OCI-LY7 (cell line): ENCODE measurements around the gene CETN2. TPM values are rescaled to one million over a fixed set of nuclear protein-coding genes. Genes with fewer than 3 reads are reported as not detected.

ENCODE experiments used
- BruUV-seq: library from RNA; stranded (reverse); fragments of 400-500 nt; replicated peaks from 2 replicates; lab custom pipeline; 2021; lab: Mats Ljungman, UMichigan
- CTCF ChIA-PET: fragments of 300-600 bp; sonication (Branson Sonifier 250); formaldehyde crosslinking; loops from one replicate; lab custom pipeline; 2022; ENCODE audit warnings: antibody characterized with exemption; ENCODE audit not compliant: unreplicated experiment; lab: Charles Lee
- POLR2A ChIA-PET: fragments of 300-600 bp; sonication (Branson Sonifier 250); formaldehyde crosslinking; loops from one replicate; lab custom pipeline; 2022; ENCODE audit warnings: antibody characterized with exemption; lab: Charles Lee
- DNase-seq: peaks from one replicate; pipeline ENCODE4 v3.0.0-alpha.2; 2015; ENCODE audit warnings: low spot score
- H2AFZ ChIP-seq: fragments of 200-600 bp; sonication (generic), shearing (Covaris generic); 2 replicates; pipeline ENCODE4 v1.6.1; 2014; ENCODE audit warnings: mild to moderate bottlenecking, antibody characterized with exemption, low read length, moderate library complexity
- H3K27ac ChIP-seq: fragments of 200-600 bp; sonication (generic); 2 replicates; pipeline ENCODE4 v1.5.1; 2014; ENCODE audit warnings: mixed run types, low read depth, mild to moderate bottlenecking, moderate library complexity, low read length, inconsistent platforms; ENCODE audit not compliant: poor library complexity, severe bottlenecking
- H3K36me3 ChIP-seq: fragments of 200-600 bp; sonication (generic); 2 replicates; pipeline ENCODE4 v1.6.1; 2014; ENCODE audit warnings: mild to moderate bottlenecking, antibody characterized with exemption, low read length, moderate library complexity, mixed read lengths; ENCODE audit not compliant: insufficient read depth
- H3K4me1 ChIP-seq: fragments of 200-600 bp; sonication (generic); 2 replicates; pipeline ENCODE4 v1.5.1; 2014; ENCODE audit warnings: mild to moderate bottlenecking, low read length; ENCODE audit not compliant: insufficient read depth, poor library complexity, severe bottlenecking
- H3K4me2 ChIP-seq: fragments of 200-600 bp; sonication (generic); 2 replicates; pipeline ENCODE4 v1.6.1; 2014; ENCODE audit warnings: mild to moderate bottlenecking, low read length
- H3K4me3 ChIP-seq: fragments of 200-600 bp; sonication (generic); 2 replicates; pipeline ENCODE4 v1.5.1; 2014; ENCODE audit warnings: mild to moderate bottlenecking, low read depth, low read length; ENCODE audit not compliant: poor library complexity, severe bottlenecking
- H3K79me2 ChIP-seq: fragments of 200-600 bp; sonication (generic); 2 replicates; pipeline ENCODE4 v1.6.1; 2016; ENCODE audit warnings: low read depth, mild to moderate bottlenecking, low read length, moderate library complexity, mixed read lengths; ENCODE audit not compliant: insufficient read depth
- H3K9me2 ChIP-seq: fragments of 200-600 bp; sonication (generic); 2 replicates; pipeline ENCODE4 v1.6.1; 2016; ENCODE audit warnings: mild to moderate bottlenecking, low read length, mixed read lengths; ENCODE audit not compliant: insufficient read depth
- H3K9me3 ChIP-seq: fragments of 200-600 bp; sonication (generic); 2 replicates; pipeline ENCODE4 v1.6.1; 2014; ENCODE audit warnings: mild to moderate bottlenecking, mixed run types, low read length, mixed read lengths
- H4K20me1 ChIP-seq: fragments of 200-600 bp; sonication (generic); 2 replicates; pipeline ENCODE4 v1.6.1; 2014; ENCODE audit warnings: mild to moderate bottlenecking, antibody characterized with exemption, low read length, moderate library complexity, mixed read lengths; ENCODE audit not compliant: insufficient read depth
- EZH2phosphoT487 ChIP-seq: fragments of 200-600 bp; sonication (generic); IDR thresholded peaks from 2 replicates; pipeline ENCODE4 v1.6.1; 2018; ENCODE audit warnings: low read depth, borderline replicate concordance, mild to moderate bottlenecking, mixed run types, antibody characterized with exemption, low read length, moderate library complexity, mixed read lengths
- intact Hi-C: fragments of 100-400 bp; cut with micrococcal nuclease; formaldehyde crosslinking; loops from one replicate; pipeline ENCODE4 v1.10.0; 2022; ENCODE audit not compliant: unreplicated experiment
- total RNA-seq, 2 experiments: library from RNA; depleted of rRNA in 1 of 2; stranded (reverse); fragments of >200 nt in 1 of 2; shearing (Covaris generic) in 1 of 2; gene quantifications; 2 replicates each; pipeline ENCODE4 v1.2.3, GENCODE V29; 2014 to 2022
- TF ChIP-seq, protein P1 (sequence below): fragments of 200-600 bp; sonication (generic); conservative IDR thresholded peaks from 2 replicates; pipeline ENCODE4 v1.5.1; 2014; ENCODE audit warnings: mild to moderate bottlenecking, antibody characterized with exemption, low read length, moderate library complexity, mixed read lengths

The CETN2 gene
- total RNA-seq, 2 experiments from 2014 or later, result 9.4 to 15.6 TPM

DNA sequence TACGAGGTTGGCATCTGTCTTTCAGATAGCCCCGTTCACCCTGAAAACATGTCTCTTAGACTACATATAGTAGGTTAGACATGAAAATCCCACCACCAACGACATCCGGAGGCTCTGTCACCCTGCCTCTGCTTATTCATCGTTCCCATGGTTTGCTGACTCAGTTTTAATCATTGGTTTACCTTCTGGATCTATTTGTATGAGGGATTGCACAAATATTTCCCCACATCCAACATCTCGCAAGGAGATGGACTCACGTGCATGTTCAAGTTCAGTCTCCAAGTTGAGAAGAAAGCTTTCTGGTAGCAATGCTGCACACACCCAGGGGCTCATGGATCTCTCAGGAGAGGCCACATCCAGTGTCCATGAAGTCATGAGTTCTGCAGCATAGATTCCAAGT, 10.8 kb downstream of the CETN2 start:
- Histone ChIP-seq H2AFZ (no peak overlapping the region), H3K27ac (no peak overlapping the region), H3K4me3 (no peak overlapping the region), H3K9me2 (no peaks in the 10 kb centered on the region), H3K4me1 (no peaks in the 10 kb centered on the region), H4K20me1 (no peaks in the 10 kb centered on the region), H3K36me3 (no peaks in the 10 kb centered on the region), H3K79me2 (no peaks in the 10 kb centered on the region), H3K4me2 (no peak overlapping the region), H3K9me3 (no peaks in the 10 kb centered on the region)
- POLR2A ChIA-PET, result no interaction called here
- BruUV-seq, result no TSS peak
- no peak for TF ChIP-seq EZH2phosphoT487
- TF ChIP-seq, protein P1, sequence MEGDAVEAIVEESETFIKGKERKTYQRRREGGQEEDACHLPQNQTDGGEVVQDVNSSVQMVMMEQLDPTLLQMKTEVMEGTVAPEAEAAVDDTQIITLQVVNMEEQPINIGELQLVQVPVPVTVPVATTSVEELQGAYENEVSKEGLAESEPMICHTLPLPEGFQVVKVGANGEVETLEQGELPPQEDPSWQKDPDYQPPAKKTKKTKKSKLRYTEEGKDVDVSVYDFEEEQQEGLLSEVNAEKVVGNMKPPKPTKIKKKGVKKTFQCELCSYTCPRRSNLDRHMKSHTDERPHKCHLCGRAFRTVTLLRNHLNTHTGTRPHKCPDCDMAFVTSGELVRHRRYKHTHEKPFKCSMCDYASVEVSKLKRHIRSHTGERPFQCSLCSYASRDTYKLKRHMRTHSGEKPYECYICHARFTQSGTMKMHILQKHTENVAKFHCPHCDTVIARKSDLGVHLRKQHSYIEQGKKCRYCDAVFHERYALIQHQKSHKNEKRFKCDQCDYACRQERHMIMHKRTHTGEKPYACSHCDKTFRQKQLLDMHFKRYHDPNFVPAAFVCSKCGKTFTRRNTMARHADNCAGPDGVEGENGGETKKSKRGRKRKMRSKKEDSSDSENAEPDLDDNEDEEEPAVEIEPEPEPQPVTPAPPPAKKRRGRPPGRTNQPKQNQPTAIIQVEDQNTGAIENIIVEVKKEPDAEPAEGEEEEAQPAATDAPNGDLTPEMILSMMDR, result no peak
- CTCF ChIA-PET, result no interaction called here
- DNase-seq, result no peak
- intact Hi-C loops, result loop anchor here (10.0 kb wide), 1 partner anchor 1405 kb away; no protein-coding TSS in a partner anchor

DNA sequence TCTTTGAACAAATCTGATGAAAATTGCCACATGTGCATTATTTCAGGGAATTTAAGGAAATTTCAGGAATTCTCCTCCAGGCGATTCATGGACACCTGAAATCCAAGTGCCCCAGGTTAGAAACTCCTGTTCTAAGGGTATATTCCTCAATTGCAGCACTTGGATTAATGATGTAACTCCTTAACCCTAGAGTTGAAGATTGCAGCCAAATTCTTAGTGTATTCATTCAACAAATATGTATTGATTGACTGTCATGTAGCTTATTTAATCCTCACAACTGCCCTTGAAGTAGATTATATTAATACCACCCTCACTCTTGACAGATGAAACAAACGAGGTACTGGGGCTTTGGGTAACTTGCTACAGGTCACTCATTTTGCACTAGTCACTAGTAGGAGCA, 11.3 kb downstream of the CETN2 start:
- no peak overlapping the region for H3K4me2 ChIP-seq
- intact Hi-C loops, result no loop called here
- CTCF ChIA-PET, result no interaction called here
- no peaks in the 10 kb centered on the region for H3K9me3 ChIP-seq
- H3K27ac ChIP-seq, result no peak overlapping the region
- TF ChIP-seq, protein P1, result no peak
- no peak for TF ChIP-seq EZH2phosphoT487
- no TSS peak for BruUV-seq
- no peaks in the 10 kb centered on the region for H3K9me2 ChIP-seq
- no peak for DNase-seq
- H3K36me3 ChIP-seq, result no peaks in the 10 kb centered on the region
- no peak overlapping the region for H3K4me3 ChIP-seq
- POLR2A ChIA-PET, result no interaction called here
- no peaks in the 10 kb centered on the region for H3K4me1 ChIP-seq
- no peak overlapping the region for H2AFZ ChIP-seq
- H3K79me2 ChIP-seq, result no peaks in the 10 kb centered on the region
- H4K20me1 ChIP-seq, result no peaks in the 10 kb centered on the region

DNA sequence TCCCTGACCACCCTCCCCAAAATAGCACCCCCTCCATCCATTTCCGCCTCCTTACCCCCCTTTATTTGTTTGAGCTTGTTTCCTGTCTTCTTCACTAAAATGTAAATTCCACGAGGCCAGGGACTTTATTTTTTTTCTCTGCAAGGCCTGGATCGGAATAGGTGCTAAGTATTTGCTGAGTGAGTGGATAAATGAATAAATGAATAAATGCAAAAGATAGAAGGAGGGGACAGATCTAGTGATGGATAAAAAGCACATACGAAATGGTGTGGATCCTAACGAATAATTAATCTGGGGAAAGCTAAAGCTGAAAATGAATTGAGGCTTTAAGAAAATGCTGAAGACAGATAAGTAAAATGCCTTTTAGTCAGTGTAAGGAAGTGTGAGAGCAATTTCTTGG, 12.2 kb downstream of the CETN2 start:
- Histone ChIP-seq H3K36me3 (no peaks in the 10 kb centered on the region), H3K9me3 (no peaks in the 10 kb centered on the region), H3K4me2 (no peak overlapping the region), H3K4me1 (no peaks in the 10 kb centered on the region), H3K79me2 (no peaks in the 10 kb centered on the region), H4K20me1 (no peaks in the 10 kb centered on the region), H3K4me3 (no peak overlapping the region), H2AFZ (no peak overlapping the region), H3K9me2 (no peaks in the 10 kb centered on the region), H3K27ac (no peak overlapping the region)
- intact Hi-C loops, result no loop called here
- TF ChIP-seq, protein P1, result no peak
- no peak for TF ChIP-seq EZH2phosphoT487
- BruUV-seq, result no TSS peak
- DNase-seq, result no peak
- ChIA-PET CTCF (no interaction called here), POLR2A (no interaction called here)
